ENCODE results near the gene EIF2S2.
A peak's percentile ranks its signal among the peaks of the same experiment; 100 is the strongest.

Gene EIF2S2

GRCh38 chr20:34074101-34074760 is 37.8 kb downstream of the EIF2S2 start:
- no peak overlapping the region for H3K4me3 ChIP-seq (ENCODE audit: extremely low read depth, insufficient read depth, low read length, poor library complexity, severe bottlenecking)
- H3K27ac ChIP-seq (ENCODE audit: low read depth, low read length, severe bottlenecking), result peak overlapping the region; percentile 23
- peaks cover 16% of the 10 kb centered on the region for H3K4me1 ChIP-seq (ENCODE audit: control insufficient read depth, insufficient read depth, low read length, poor library complexity, severe bottlenecking)
- WGBS, 2 experiments (ENCODE audit: insufficient coverage in 2 of 2), result 83 to 100% methylated on average over 2 to 6 of the region's 7 CpGs
- H3K9me3 ChIP-seq (ENCODE audit: control insufficient read depth, low read length), result no peaks in the 10 kb centered on the region
- peaks cover 78% of the 10 kb centered on the region for H3K36me3 ChIP-seq (ENCODE audit: control insufficient read depth, insufficient read depth, low read length)

- peaks cover 16% of the 10 kb centered on the region for H3K4me1 ChIP-seq (ENCODE audit: control insufficient read depth, insufficient read depth, low read length, poor library complexity, severe bottlenecking)
- peaks cover 73% of the 10 kb centered on the region for H3K36me3 ChIP-seq (ENCODE audit: control insufficient read depth, insufficient read depth, low read length)
- H3K9me3 ChIP-seq (ENCODE audit: control insufficient read depth, low read length), result no peaks in the 10 kb centered on the region
- no peak overlapping the region for H3K4me3 ChIP-seq (ENCODE audit: extremely low read depth, insufficient read depth, low read length, poor library complexity, severe bottlenecking)
- H3K27ac ChIP-seq (ENCODE audit: low read depth, low read length, severe bottlenecking), result no peak overlapping the region
- 92% methylated on average over 1 of the region's 1 CpG; no CpG with 5 or more reads in 1 of the 2 experiments for WGBS, 2 experiments (ENCODE audit: insufficient coverage in 2 of 2)
Measured at GRCh38 chr20:34072778-34073177, 39.3 kb downstream of the EIF2S2 start.

DNA sequence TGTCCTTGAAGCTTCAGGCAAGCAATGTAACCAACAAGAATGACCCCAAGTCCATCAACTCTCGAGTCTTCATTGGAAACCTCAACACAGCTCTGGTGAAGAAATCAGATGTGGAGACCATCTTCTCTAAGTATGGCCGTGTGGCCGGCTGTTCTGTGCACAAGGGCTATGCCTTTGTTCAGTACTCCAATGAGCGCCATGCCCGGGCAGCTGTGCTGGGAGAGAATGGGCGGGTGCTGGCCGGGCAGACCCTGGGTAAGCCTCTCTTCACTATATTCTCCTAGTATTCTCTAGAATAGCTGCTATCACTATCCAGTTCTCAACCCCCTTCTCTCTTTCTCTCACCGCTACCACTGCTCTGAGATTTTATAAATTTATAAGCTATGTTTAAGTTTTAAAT is 40.0 kb downstream of the EIF2S2 start:
- WGBS, 2 experiments (ENCODE audit: insufficient coverage in 2 of 2), result 87 to 96% methylated on average over 5 to 6 of the region's 8 CpGs
- H3K27ac ChIP-seq (ENCODE audit: low read depth, low read length, severe bottlenecking), result no peak overlapping the region
- H3K36me3 ChIP-seq (ENCODE audit: control insufficient read depth, insufficient read depth, low read length), result peaks cover 70% of the 10 kb centered on the region
- no peaks in the 10 kb centered on the region for H3K9me3 ChIP-seq (ENCODE audit: control insufficient read depth, low read length)
- no peak overlapping the region for H3K4me3 ChIP-seq (ENCODE audit: extremely low read depth, insufficient read depth, low read length, poor library complexity, severe bottlenecking)
- H3K4me1 ChIP-seq (ENCODE audit: control insufficient read depth, insufficient read depth, low read length, poor library complexity, severe bottlenecking), result peaks cover 17% of the 10 kb centered on the region

DNA sequence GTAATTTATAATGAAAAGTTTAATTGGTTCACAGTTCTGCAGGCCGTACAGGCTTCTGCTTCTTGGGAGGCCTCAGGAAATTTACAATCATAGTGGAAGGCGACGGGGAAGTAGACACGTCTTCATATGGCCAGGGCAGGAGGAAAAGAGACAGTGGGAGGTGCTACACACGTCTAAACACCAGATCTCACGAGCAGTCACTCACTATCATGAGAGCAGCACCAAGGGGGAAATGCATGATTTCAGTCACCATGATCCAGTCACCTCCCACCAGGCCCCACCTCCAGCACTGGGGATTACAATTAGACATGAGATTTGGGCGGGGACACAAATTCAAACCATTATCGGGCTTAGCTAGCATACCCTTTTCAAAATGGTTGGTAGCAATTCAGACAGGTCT is 41.2 kb downstream of the EIF2S2 start:
- Histone ChIP-seq H3K27ac (ENCODE audit: low read depth, low read length, severe bottlenecking) (no peak overlapping the region), H3K4me1 (ENCODE audit: control insufficient read depth, insufficient read depth, low read length, poor library complexity, severe bottlenecking) (peaks cover 29% of the 10 kb centered on the region), H3K36me3 (ENCODE audit: control insufficient read depth, insufficient read depth, low read length) (peaks cover 57% of the 10 kb centered on the region), H3K4me3 (ENCODE audit: extremely low read depth, insufficient read depth, low read length, poor library complexity, severe bottlenecking) (no peak overlapping the region), H3K9me3 (ENCODE audit: control insufficient read depth, low read length) (no peaks in the 10 kb centered on the region)
- WGBS, 2 experiments (ENCODE audit: insufficient coverage in 2 of 2), result 96 to 99% methylated on average over 6 to 8 of the region's 8 CpGs

- WGBS, 2 experiments (ENCODE audit: insufficient coverage in 2 of 2), result 100% methylated on average over 1 of the region's 3 CpGs; no CpG with 5 or more reads in 1 of the 2 experiments
- Histone ChIP-seq H3K4me1 (ENCODE audit: control insufficient read depth, insufficient read depth, low read length, poor library complexity, severe bottlenecking) (peaks cover 37% of the 10 kb centered on the region), H3K9me3 (ENCODE audit: control insufficient read depth, low read length) (no peaks in the 10 kb centered on the region), H3K27ac (ENCODE audit: low read depth, low read length, severe bottlenecking) (no peak overlapping the region), H3K36me3 (ENCODE audit: control insufficient read depth, insufficient read depth, low read length) (peaks cover 49% of the 10 kb centered on the region), H3K4me3 (ENCODE audit: extremely low read depth, insufficient read depth, low read length, poor library complexity, severe bottlenecking) (no peak overlapping the region)
Measured at GRCh38 chr20:34070079-34070439, 42.0 kb downstream of the EIF2S2 start.

DNA sequence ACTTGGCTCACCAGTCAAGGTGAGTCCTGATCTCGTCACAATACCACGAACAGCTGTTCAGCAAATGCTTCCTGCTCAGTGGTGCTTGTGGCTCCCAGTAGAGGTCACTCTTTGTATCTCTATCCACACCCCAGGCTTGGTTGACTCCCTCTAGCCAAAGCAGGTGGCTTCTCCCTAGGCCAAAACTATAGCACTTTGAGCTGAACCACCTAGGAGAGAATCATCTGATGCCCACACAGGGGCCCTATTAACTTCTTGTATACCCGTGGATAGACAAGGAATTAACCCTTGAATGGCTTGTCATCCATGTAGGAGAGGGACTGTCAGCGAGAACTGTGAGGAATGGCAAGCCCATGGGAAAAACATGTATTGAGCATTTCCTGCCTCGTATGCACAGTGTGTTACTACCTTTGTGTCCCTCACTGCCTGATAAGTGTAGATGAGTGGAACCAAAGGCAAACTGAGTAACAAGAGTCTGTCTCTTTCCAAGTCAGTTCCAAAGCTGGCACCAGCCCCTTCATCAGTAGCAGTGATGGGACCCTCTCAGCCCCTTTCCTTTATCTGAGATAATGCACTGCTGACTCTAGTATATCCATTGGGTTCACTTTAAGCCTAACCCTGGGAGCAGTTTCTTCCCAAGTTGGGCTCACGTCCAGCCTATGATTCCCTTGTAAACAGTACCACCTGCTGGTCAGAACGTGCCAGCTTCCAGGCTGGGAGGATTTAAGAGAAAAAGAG is 42.5 kb downstream of the EIF2S2 start:
- no peaks in the 10 kb centered on the region for H3K9me3 ChIP-seq (ENCODE audit: control insufficient read depth, low read length)
- no peak overlapping the region for H3K27ac ChIP-seq (ENCODE audit: low read depth, low read length, severe bottlenecking)
- peaks cover 44% of the 10 kb centered on the region for H3K36me3 ChIP-seq (ENCODE audit: control insufficient read depth, insufficient read depth, low read length)
- peaks cover 38% of the 10 kb centered on the region for H3K4me1 ChIP-seq (ENCODE audit: control insufficient read depth, insufficient read depth, low read length, poor library complexity, severe bottlenecking)
- no peak overlapping the region for H3K4me3 ChIP-seq (ENCODE audit: extremely low read depth, insufficient read depth, low read length, poor library complexity, severe bottlenecking)
- WGBS, 2 experiments (ENCODE audit: insufficient coverage in 2 of 2), result 62 to 63% methylated on average over 4 to 6 of the region's 7 CpGs

GRCh38 chr20:34068001-34068400 is 44.0 kb downstream of the EIF2S2 start:
- Histone ChIP-seq H3K27ac (ENCODE audit: low read depth, low read length, severe bottlenecking) (no peak overlapping the region), H3K9me3 (ENCODE audit: control insufficient read depth, low read length) (no peaks in the 10 kb centered on the region), H3K4me3 (ENCODE audit: extremely low read depth, insufficient read depth, low read length, poor library complexity, severe bottlenecking) (no peak overlapping the region), H3K4me1 (ENCODE audit: control insufficient read depth, insufficient read depth, low read length, poor library complexity, severe bottlenecking) (peaks cover 31% of the 10 kb centered on the region), H3K36me3 (ENCODE audit: control insufficient read depth, insufficient read depth, low read length) (peaks cover 40% of the 10 kb centered on the region)
- 100% methylated on average over 1 of the region's 1 CpG for WGBS, 2 experiments (ENCODE audit: insufficient coverage in 2 of 2)

GRCh38 chr20:34066476-34067090 is 45.5 kb downstream of the EIF2S2 start:
- H3K36me3 ChIP-seq (ENCODE audit: control insufficient read depth, insufficient read depth, low read length), result peaks cover 28% of the 10 kb centered on the region
- no peak overlapping the region for H3K4me3 ChIP-seq (ENCODE audit: extremely low read depth, insufficient read depth, low read length, poor library complexity, severe bottlenecking)
- H3K9me3 ChIP-seq (ENCODE audit: control insufficient read depth, low read length), result no peaks in the 10 kb centered on the region
- H3K27ac ChIP-seq (ENCODE audit: low read depth, low read length, severe bottlenecking), result no peak overlapping the region
- WGBS, 2 experiments (ENCODE audit: insufficient coverage in 2 of 2), result 88 to 92% methylated on average over 1 to 2 of the region's 3 CpGs
- peaks cover 38% of the 10 kb centered on the region for H3K4me1 ChIP-seq (ENCODE audit: control insufficient read depth, insufficient read depth, low read length, poor library complexity, severe bottlenecking)

- Histone ChIP-seq H3K9me3 (ENCODE audit: control insufficient read depth, low read length) (no peaks in the 10 kb centered on the region), H3K36me3 (ENCODE audit: control insufficient read depth, insufficient read depth, low read length) (peaks cover 20% of the 10 kb centered on the region), H3K4me1 (ENCODE audit: control insufficient read depth, insufficient read depth, low read length, poor library complexity, severe bottlenecking) (peaks cover 50% of the 10 kb centered on the region), H3K27ac (ENCODE audit: low read depth, low read length, severe bottlenecking) (peak overlapping the region; percentile 64), H3K4me3 (ENCODE audit: extremely low read depth, insufficient read depth, low read length, poor library complexity, severe bottlenecking) (no peak overlapping the region)
- 73 to 100% methylated on average over 1 of the region's 2 CpGs for WGBS, 2 experiments (ENCODE audit: insufficient coverage in 2 of 2)
Measured at GRCh38 chr20:34065260-34065659, 46.8 kb downstream of the EIF2S2 start.

GRCh38 chr20:34064286-34064685 is 47.8 kb downstream of the EIF2S2 start:
- Histone ChIP-seq H3K4me3 (ENCODE audit: extremely low read depth, insufficient read depth, low read length, poor library complexity, severe bottlenecking) (no peak overlapping the region), H3K27ac (ENCODE audit: low read depth, low read length, severe bottlenecking) (no peak overlapping the region), H3K4me1 (ENCODE audit: control insufficient read depth, insufficient read depth, low read length, poor library complexity, severe bottlenecking) (peaks cover 51% of the 10 kb centered on the region), H3K9me3 (ENCODE audit: control insufficient read depth, low read length) (no peaks in the 10 kb centered on the region), H3K36me3 (ENCODE audit: control insufficient read depth, insufficient read depth, low read length) (peaks cover 20% of the 10 kb centered on the region)
- 82 to 100% methylated on average over 2 to 3 of the region's 3 CpGs for WGBS, 2 experiments (ENCODE audit: insufficient coverage in 2 of 2)

Measured in mesodermal cell (in vitro differentiated cells).